ENCODE results near the gene SLC16A3. TPM values are rescaled to one million over a fixed set of nuclear protein-coding genes. Genes with fewer than 3 reads are reported as not detected.
A peak's percentile ranks its signal among the peaks of the same experiment; 100 is the strongest.
"Not testable (repeated sequence)": the region's sequence is repeated elsewhere in the genome, so short reads cannot be mapped to it uniquely, and the experiment has no call there.

SLC16A3 gene
- total RNA-seq, 4 donors from 2014 or later = 11.2 to 38.5 (median 22.1) TPM

- WGBS, 2 donors (ENCODE audit: low coverage in 1 of 2) = 100% methylated on average over 3 of the region's 19 CpGs
- ATAC-seq = no peak
Measured at GRCh38 chr17:82203920-82204319, 24.9 kb upstream of the SLC16A3 start.

GRCh38 chr17:82204831-82205719 is 23.8 kb upstream of the SLC16A3 start:
- peak overlapping the region in 3 of 4 donors; percentile 67 to 74 (median 70) for H3K27ac ChIP-seq
- TF ChIP-seq CTCF (IDR thresholded peaks at IDR 0.05) (no peak), POLR2AphosphoS5 (IDR thresholded peaks at IDR 0.05) (no peak)
- peaks cover 0 to 20% (median 4%) of the 10 kb centered on the region in 3 donors for H3K4me1 ChIP-seq
- ATAC-seq = peak; percentile 26
- WGBS, 2 donors (ENCODE audit: low coverage in 1 of 2) = 57 to 60% methylated on average over 9 to 20 of the region's 25 CpGs
- H3K9me3 ChIP-seq = no peaks in the 10 kb centered on the region
- no peak overlapping the region for H3K4me3 ChIP-seq
- no peaks in the 10 kb centered on the region for H3K27me3 ChIP-seq
- peaks cover 0 to 21% of the 10 kb centered on the region in 2 donors for H3K36me3 ChIP-seq

More at GRCh38 chr17:82203920-82204319, 24.9 kb upstream of the SLC16A3 start:
- H3K27ac ChIP-seq = no peak overlapping the region
- peaks cover 0 to 20% (median 4%) of the 10 kb centered on the region in 3 donors for H3K4me1 ChIP-seq
- TF ChIP-seq CTCF (IDR thresholded peaks at IDR 0.05) (no peak), EP300 (IDR thresholded peaks at IDR 0.05) (no peak), POLR2A (IDR thresholded peaks at IDR 0.05) (no peak), POLR2AphosphoS5 (IDR thresholded peaks at IDR 0.05) (no peak)
- peaks cover 0 to 32% of the 10 kb centered on the region in 2 donors for H3K36me3 ChIP-seq
- H3K9me3 ChIP-seq = no peaks in the 10 kb centered on the region
- no peak overlapping the region for H3K4me3 ChIP-seq
- H3K27me3 ChIP-seq = no peaks in the 10 kb centered on the region

GRCh38 chr17:82205720-82206508 is 22.9 kb upstream of the SLC16A3 start:
- Histone ChIP-seq H3K27ac (peak overlapping the region in 3 of 4 donors; percentile 67 to 74 (median 70)), H3K4me3 (no peak overlapping the region), H3K27me3 (no peaks in the 10 kb centered on the region), H3K36me3 (peaks cover 0 to 12% of the 10 kb centered on the region in 2 donors), H3K9me3 (no peaks in the 10 kb centered on the region), H3K4me1 (peaks cover 0 to 20% (median 4%) of the 10 kb centered on the region in 3 donors)
- peak; percentile 89 for ATAC-seq
- 0 to 15% methylated on average over 4 of the region's 21 CpGs for WGBS, 2 donors (ENCODE audit: low coverage in 1 of 2)
- TF ChIP-seq POLR2AphosphoS5 (IDR thresholded peaks at IDR 0.05) (peak; percentile 55), POLR2A (IDR thresholded peaks at IDR 0.05) (peak; percentile 42 to 57), CTCF (IDR thresholded peaks at IDR 0.05) (peak in 3 of 4 experiments; percentile 94 to 95 (median 94)), EP300 (IDR thresholded peaks at IDR 0.05) (no peak)

GRCh38 chr17:82210655-82211054 is 18.2 kb upstream of the SLC16A3 start:
- not testable (repeated sequence) for H3K36me3 ChIP-seq, ATAC-seq, H3K27ac ChIP-seq, H3K4me3 ChIP-seq, H3K27me3 ChIP-seq, H3K9me3 ChIP-seq
- peaks cover 0 to 41% (median 7%) of the 10 kb centered on the region in 3 donors for H3K4me1 ChIP-seq
- 86% methylated on average over 11 of the region's 11 CpGs; no CpG with 5 or more reads in 1 of the 2 donors for WGBS, 2 donors (ENCODE audit: low coverage in 1 of 2)

Measured in gastroesophageal sphincter (tissue), 4 donors.